Glutamatergic neuron (in vitro differentiated cells): ENCODE data around the gene LIMCH1. TPM values are rescaled to one million over a fixed set of nuclear protein-coding genes. Genes with fewer than 3 reads are reported as not detected.

Experiments used
- DNase-seq: peaks from one replicate; pipeline ENCODE4 v3.0.0; 2022
- H3K27ac Mint-ChIP-seq: one replicate; pipeline ENCODE4 v1.8.0; 2020; ENCODE audit warnings: mild to moderate bottlenecking, mixed read lengths, inconsistent platforms; ENCODE audit not compliant: unreplicated experiment
- H3K27me3 Mint-ChIP-seq: one replicate; pipeline ENCODE4 v1.8.0; 2020; ENCODE audit warnings: mild to moderate bottlenecking, moderate library complexity, mixed read lengths, inconsistent platforms; ENCODE audit not compliant: unreplicated experiment
- H3K36me3 Mint-ChIP-seq: one replicate; pipeline ENCODE4 v1.8.0; 2020; ENCODE audit warnings: mild to moderate bottlenecking, mixed read lengths, inconsistent platforms; ENCODE audit not compliant: unreplicated experiment
- H3K4me1 Mint-ChIP-seq: one replicate; pipeline ENCODE4 v1.8.0; 2020; ENCODE audit warnings: mild to moderate bottlenecking, low read depth, mixed read lengths, inconsistent platforms; ENCODE audit not compliant: unreplicated experiment
- H3K4me3 Mint-ChIP-seq: one replicate; pipeline ENCODE4 v1.8.0; 2020; ENCODE audit warnings: mild to moderate bottlenecking, mixed read lengths, inconsistent platforms; ENCODE audit not compliant: unreplicated experiment
- H3K9me3 Mint-ChIP-seq: one replicate; pipeline ENCODE4 v1.8.0; 2020; ENCODE audit warnings: mild to moderate bottlenecking, moderate library complexity, mixed read lengths, inconsistent platforms; ENCODE audit not compliant: unreplicated experiment
- CTCF ChIP-seq: fragments of 200-600 bp; sonication (generic); IDR thresholded peaks from one replicate; pipeline ENCODE4 v1.5.0; 2021; ENCODE audit not compliant: partially characterized antibody, unreplicated experiment
- total RNA-seq: library from RNA; stranded (reverse); fragmentation: NEBNext Ultra II Directional; extraction: Animal tissue kit (Norgen Biotek cat#: 25700); gene quantifications from one replicate; pipeline ENCODE4 v1.2.1, GENCODE V29; 2021; ENCODE audit not compliant: unreplicated experiment

Gene LIMCH1
- total RNA-seq, 1 donor from 2014 or later, result 22.5 TPM

- Mint-ChIP-seq H3K36me3 (no peaks in the 10 kb centered on the region), H3K27ac (no peak overlapping the region), H3K4me3 (no peak overlapping the region), H3K9me3 (no peaks in the 10 kb centered on the region), H3K4me1 (peaks cover 8% of the 10 kb centered on the region), H3K27me3 (no peaks in the 10 kb centered on the region)
- DNase-seq, result no peak
- no peak for TF ChIP-seq CTCF
These were observed 82.8 kb downstream of the LIMCH1 start for GRCh38 chr4:41620594-41621256.

GRCh38 chr4:41622787-41623186 lies 84.8 kb downstream of the LIMCH1 start:
- H3K4me1 Mint-ChIP-seq, result peaks cover 8% of the 10 kb centered on the region

GRCh38 chr4:41624765-41625164 lies 86.8 kb downstream of the LIMCH1 start:
- Mint-ChIP-seq H3K4me1 (peaks cover 4% of the 10 kb centered on the region), H3K36me3 (no peaks in the 10 kb centered on the region), H3K27ac (no peak overlapping the region), H3K9me3 (no peaks in the 10 kb centered on the region), H3K4me3 (no peak overlapping the region), H3K27me3 (peaks cover 3% of the 10 kb centered on the region)
- no peak for DNase-seq
- no peak for TF ChIP-seq CTCF

More at GRCh38 chr4:41622787-41623186, 84.8 kb downstream of the LIMCH1 start:
- TF ChIP-seq CTCF, result no peak
- no peaks in the 10 kb centered on the region for H3K9me3 Mint-ChIP-seq
- no peak overlapping the region for H3K4me3 Mint-ChIP-seq
- no peak overlapping the region for H3K27ac Mint-ChIP-seq
- no peaks in the 10 kb centered on the region for H3K36me3 Mint-ChIP-seq
- H3K27me3 Mint-ChIP-seq, result peaks cover 3% of the 10 kb centered on the region
- no peak for DNase-seq

GRCh38 chr4:41625531-41625930 lies 87.6 kb downstream of the LIMCH1 start:
- H3K27me3 Mint-ChIP-seq, result peaks cover 3% of the 10 kb centered on the region
- H3K4me3 Mint-ChIP-seq, result no peak overlapping the region
- peaks cover 4% of the 10 kb centered on the region for H3K4me1 Mint-ChIP-seq
- H3K9me3 Mint-ChIP-seq, result no peaks in the 10 kb centered on the region
- no peak for DNase-seq
- no peaks in the 10 kb centered on the region for H3K36me3 Mint-ChIP-seq
- no peak for TF ChIP-seq CTCF
- H3K27ac Mint-ChIP-seq, result no peak overlapping the region

GRCh38 chr4:41628936-41629335 lies 91.0 kb downstream of the LIMCH1 start:
- Mint-ChIP-seq H3K4me3 (no peak overlapping the region), H3K27ac (no peak overlapping the region), H3K36me3 (no peaks in the 10 kb centered on the region), H3K4me1 (peaks cover 4% of the 10 kb centered on the region), H3K27me3 (peaks cover 3% of the 10 kb centered on the region), H3K9me3 (no peaks in the 10 kb centered on the region)
- no peak for TF ChIP-seq CTCF
- DNase-seq, result no peak
